DMS153 treated with DMSO at 0.1 percent for 48 hours (cell line): ENCODE data around the gene BTG1.
A peak's percentile ranks its signal among the peaks of the same experiment; 100 is the strongest.

Experiments
- DNase-seq: peaks from one replicate; lab custom pipeline; 2025; ENCODE audit not compliant: unreplicated experiment; lab: John Stamatoyannopoulos, UW

BTG1 gene

GRCh38 chr12:92134638-92135274 is 10.9 kb downstream of the BTG1 start:
- DNase-seq: no peak

- DNase-seq: no peak
Measured at GRCh38 chr12:92133795-92134637, 11.6 kb downstream of the BTG1 start.

GRCh38 chr12:92133171-92133570 is 12.5 kb downstream of the BTG1 start:
- no peak for DNase-seq

GRCh38 chr12:92132288-92132687 is 13.4 kb downstream of the BTG1 start:
- DNase-seq: no peak

- no peak for DNase-seq
Measured at GRCh38 chr12:92130999-92131398, 14.6 kb downstream of the BTG1 start.

- no peak for DNase-seq
Measured at GRCh38 chr12:92129609-92130008, 16.0 kb downstream of the BTG1 start.

GRCh38 chr12:92128612-92129011 is 17.0 kb downstream of the BTG1 start:
- no peak for DNase-seq

GRCh38 chr12:92124689-92125029 is 21.0 kb downstream of the BTG1 start:
- no peak for DNase-seq

GRCh38 chr12:92123780-92124688 is 21.6 kb downstream of the BTG1 start:
- no peak for DNase-seq

- no peak for DNase-seq
Measured at GRCh38 chr12:92122941-92123779, 22.5 kb downstream of the BTG1 start.

GRCh38 chr12:92121826-92122225 is 23.8 kb downstream of the BTG1 start:
- DNase-seq: no peak

GRCh38 chr12:92118826-92119536 is 26.7 kb downstream of the BTG1 start:
- no peak for DNase-seq

GRCh38 chr12:92114834-92115233 is 30.8 kb downstream of the BTG1 start:
- DNase-seq: no peak

- no peak for DNase-seq
Measured at GRCh38 chr12:92111256-92111655, 34.4 kb downstream of the BTG1 start.

GRCh38 chr12:92110083-92110640 is 35.5 kb downstream of the BTG1 start:
- DNase-seq: no peak

GRCh38 chr12:92109613-92110012 is 36.0 kb downstream of the BTG1 start:
- DNase-seq: no peak

- DNase-seq: no peak
Measured at GRCh38 chr12:92108651-92109050, 37.0 kb downstream of the BTG1 start.

GRCh38 chr12:92107621-92108131 is 38.0 kb downstream of the BTG1 start:
- DNase-seq: peak; percentile 67

GRCh38 chr12:92107094-92107493 is 38.6 kb downstream of the BTG1 start:
- no peak for DNase-seq

GRCh38 chr12:92105676-92106075 is 40.0 kb downstream of the BTG1 start:
- DNase-seq: no peak
